Measurements from ENCODE around the gene FAR2. TPM values are rescaled to one million over a fixed set of nuclear protein-coding genes. Genes with fewer than 3 reads are reported as not detected.

FAR2 gene
- total RNA-seq, 3 donors from 2014 or later, result 8.2 to 18.2 (median 9.8) TPM

GRCh38 chr12:29269706-29270408, 120.8 kb downstream of the FAR2 start:
- TF ChIP-seq POLR2A (IDR thresholded peaks at IDR 0.05), result no peak
- no peak for TF ChIP-seq POLR2AphosphoS5 (IDR thresholded peaks at IDR 0.05)
- no peak for TF ChIP-seq CTCF (IDR thresholded peaks at IDR 0.05)
- intact Hi-C loops (cut with DNase I; ENCODE audit: low total_unique reads), result loop anchor here (5.0 to 10.0 kb wide), 2 partner anchors 313 to 1065 kb away; no protein-coding TSS in a partner anchor
- peaks cover 0 to 3% of the 10 kb centered on the region in 2 donors for H3K9me3 ChIP-seq
- H3K4me1 ChIP-seq, result no peaks in the 10 kb centered on the region
- no peak overlapping the region for H3K4me3 ChIP-seq
- no peaks in the 10 kb centered on the region for H3K36me3 ChIP-seq
- no peak overlapping the region for H3K27ac ChIP-seq
- H3K27me3 ChIP-seq, result no peaks in the 10 kb centered on the region
- no peak for DNase-seq (ENCODE audit: low spot score in 2 of 2)

GRCh38 chr12:29270446-29270845, 121.4 kb downstream of the FAR2 start:
- no peaks in the 10 kb centered on the region for H3K36me3 ChIP-seq
- intact Hi-C loops (cut with DNase I; ENCODE audit: low total_unique reads), result loop anchor here (5.0 kb wide), 1 partner anchor 313 kb away; no protein-coding TSS in a partner anchor
- H3K27ac ChIP-seq, result no peak overlapping the region
- no peak for DNase-seq (ENCODE audit: low spot score in 2 of 2)
- no peak overlapping the region for H3K4me3 ChIP-seq
- no peaks in the 10 kb centered on the region for H3K9me3 ChIP-seq
- no peaks in the 10 kb centered on the region for H3K27me3 ChIP-seq
- TF ChIP-seq POLR2A (IDR thresholded peaks at IDR 0.05), result no peak
- TF ChIP-seq CTCF (IDR thresholded peaks at IDR 0.05), result no peak
- no peak for TF ChIP-seq POLR2AphosphoS5 (IDR thresholded peaks at IDR 0.05)
- H3K4me1 ChIP-seq, result no peaks in the 10 kb centered on the region

- no peak for TF ChIP-seq POLR2A (IDR thresholded peaks at IDR 0.05)
- no peak for TF ChIP-seq POLR2AphosphoS5 (IDR thresholded peaks at IDR 0.05)
- no peak for TF ChIP-seq CTCF (IDR thresholded peaks at IDR 0.05)
- Histone ChIP-seq H3K4me1 (no peaks in the 10 kb centered on the region), H3K4me3 (no peak overlapping the region), H3K9me3 (no peaks in the 10 kb centered on the region), H3K27ac (no peak overlapping the region), H3K27me3 (no peaks in the 10 kb centered on the region), H3K36me3 (no peaks in the 10 kb centered on the region)
- intact Hi-C loops (cut with DNase I; ENCODE audit: low total_unique reads), result loop anchor here (5.0 kb wide), 1 partner anchor 316 kb away; no protein-coding TSS in a partner anchor
- DNase-seq (ENCODE audit: low spot score in 2 of 2), result no peak
Measured at GRCh38 chr12:29273178-29273843, 124.2 kb downstream of the FAR2 start.

- no peak for TF ChIP-seq CTCF (IDR thresholded peaks at IDR 0.05)
- TF ChIP-seq POLR2A (IDR thresholded peaks at IDR 0.05), result no peak
- no peak for TF ChIP-seq POLR2AphosphoS5 (IDR thresholded peaks at IDR 0.05)
- DNase-seq (ENCODE audit: low spot score in 2 of 2), result no peak
- intact Hi-C loops (cut with DNase I; ENCODE audit: low total_unique reads), result no loop called here
Measured at GRCh38 chr12:29275834-29276233, 126.8 kb downstream of the FAR2 start.

GRCh38 chr12:29277231-29277630, 128.2 kb downstream of the FAR2 start:
- intact Hi-C loops (cut with DNase I; ENCODE audit: low total_unique reads), result no loop called here
- Histone ChIP-seq H3K4me3 (no peak overlapping the region), H3K27ac (no peak overlapping the region), H3K36me3 (no peaks in the 10 kb centered on the region), H3K27me3 (no peaks in the 10 kb centered on the region), H3K4me1 (no peaks in the 10 kb centered on the region), H3K9me3 (no peaks in the 10 kb centered on the region)
- TF ChIP-seq POLR2A (IDR thresholded peaks at IDR 0.05) (no peak), CTCF (IDR thresholded peaks at IDR 0.05) (no peak), POLR2AphosphoS5 (IDR thresholded peaks at IDR 0.05) (no peak)
- no peak for DNase-seq (ENCODE audit: low spot score in 2 of 2)

More at GRCh38 chr12:29275834-29276233, 126.8 kb downstream of the FAR2 start:
- no peaks in the 10 kb centered on the region for H3K36me3 ChIP-seq
- no peaks in the 10 kb centered on the region for H3K9me3 ChIP-seq
- H3K27ac ChIP-seq, result no peak overlapping the region
- no peaks in the 10 kb centered on the region for H3K4me1 ChIP-seq
- no peak overlapping the region for H3K4me3 ChIP-seq
- no peaks in the 10 kb centered on the region for H3K27me3 ChIP-seq
